HG03521 (cell line): ENCODE measurements around the gene ACVR2A.
A peak's percentile ranks its signal among the peaks of the same experiment; 100 is the strongest.

Experiments used
- ATAC-seq: cut with Tn5 transposase; IDR thresholded peaks from one replicate; pipeline ENCODE4 v1.9.1; 2021; ENCODE audit warnings: mild to moderate bottlenecking, moderate library complexity; ENCODE audit not compliant: unreplicated experiment

The ACVR2A gene

DNA sequence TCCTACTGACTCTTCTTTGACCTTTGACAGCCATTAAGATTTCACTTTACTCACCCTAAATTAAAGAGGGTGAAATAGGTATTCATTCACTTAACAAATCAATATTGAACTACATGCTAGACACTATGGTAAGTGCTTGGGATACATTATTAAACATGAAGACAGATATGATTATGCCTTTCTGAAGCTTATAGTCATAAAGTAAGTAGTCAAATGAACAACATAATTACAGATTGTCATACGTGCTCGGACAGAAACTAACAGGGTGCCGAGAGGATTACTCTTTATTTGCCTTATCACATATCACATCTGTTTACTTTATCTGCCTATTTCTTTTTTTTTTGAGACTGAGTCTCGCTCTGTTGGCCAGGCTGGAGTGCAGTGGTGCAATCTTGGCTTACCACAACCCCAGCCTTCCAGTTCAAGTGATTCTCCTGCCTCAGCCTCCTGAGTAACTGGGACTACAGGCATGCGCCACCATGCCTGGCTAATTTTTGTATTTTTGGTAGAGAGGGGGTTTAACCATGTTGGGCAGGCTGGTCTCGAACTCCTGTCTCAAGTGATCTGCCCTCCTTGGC, 9.8 kb downstream of the ACVR2A start:
- no peak for ATAC-seq

DNA sequence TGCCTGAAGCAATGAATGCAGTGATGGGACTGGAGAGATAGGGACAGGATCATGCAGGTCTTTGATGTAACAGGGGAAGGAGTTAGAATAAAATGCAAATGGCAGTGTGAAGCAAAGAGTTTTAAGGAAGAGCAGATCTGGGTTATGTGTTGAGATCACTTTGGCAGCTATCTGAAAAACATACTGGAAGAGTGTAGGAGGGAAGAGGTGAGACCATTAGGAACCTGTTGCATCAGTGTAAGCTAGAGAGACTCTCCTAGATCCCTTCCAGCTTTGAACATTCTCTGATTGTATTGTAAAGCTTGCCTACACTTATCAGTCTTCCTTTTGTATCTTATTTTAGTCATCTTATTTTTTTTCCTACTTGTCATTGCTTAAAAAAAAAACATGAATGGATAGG, 10.5 kb downstream of the ACVR2A start:
- ATAC-seq, result no peak

DNA sequence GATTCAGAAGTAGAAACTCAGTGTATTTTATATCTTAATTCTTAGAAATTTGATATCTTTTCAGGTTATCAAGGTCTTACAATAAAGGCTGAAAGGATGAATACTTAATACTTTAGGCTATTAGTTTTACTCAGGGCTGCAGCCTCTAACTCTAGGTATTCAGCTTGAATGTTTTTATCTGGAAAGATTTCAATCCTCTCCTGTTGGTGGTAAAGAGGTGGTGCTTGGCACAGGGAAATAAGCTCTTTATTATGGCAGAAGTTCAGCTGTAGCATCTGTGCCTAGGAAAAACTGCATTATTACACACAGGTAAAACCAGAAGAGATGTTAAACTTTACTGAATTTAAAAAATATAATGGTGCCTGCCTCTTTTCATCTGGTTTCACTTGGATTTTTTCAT, 11.1 kb downstream of the ACVR2A start:
- no peak for ATAC-seq

DNA sequence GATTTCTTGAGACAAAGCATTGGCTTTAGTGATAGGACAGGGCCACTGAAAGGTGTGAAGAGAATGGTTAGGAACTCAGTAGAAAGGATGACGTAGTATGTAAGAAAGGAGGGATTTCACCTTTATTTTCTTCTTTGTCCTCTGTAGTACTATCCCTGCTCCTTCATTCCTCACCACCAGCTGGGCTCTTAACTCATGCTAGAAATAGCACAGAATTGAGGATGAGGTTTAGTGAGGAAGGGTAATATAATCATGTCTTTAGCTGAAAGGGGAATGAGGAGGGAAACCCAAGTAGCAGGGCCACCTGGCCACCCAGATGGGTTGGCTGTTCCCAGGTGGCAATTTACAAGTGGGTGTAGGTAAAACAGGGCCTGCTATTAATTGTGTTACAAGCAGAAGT, 15.2 kb downstream of the ACVR2A start:
- no peak for ATAC-seq

DNA sequence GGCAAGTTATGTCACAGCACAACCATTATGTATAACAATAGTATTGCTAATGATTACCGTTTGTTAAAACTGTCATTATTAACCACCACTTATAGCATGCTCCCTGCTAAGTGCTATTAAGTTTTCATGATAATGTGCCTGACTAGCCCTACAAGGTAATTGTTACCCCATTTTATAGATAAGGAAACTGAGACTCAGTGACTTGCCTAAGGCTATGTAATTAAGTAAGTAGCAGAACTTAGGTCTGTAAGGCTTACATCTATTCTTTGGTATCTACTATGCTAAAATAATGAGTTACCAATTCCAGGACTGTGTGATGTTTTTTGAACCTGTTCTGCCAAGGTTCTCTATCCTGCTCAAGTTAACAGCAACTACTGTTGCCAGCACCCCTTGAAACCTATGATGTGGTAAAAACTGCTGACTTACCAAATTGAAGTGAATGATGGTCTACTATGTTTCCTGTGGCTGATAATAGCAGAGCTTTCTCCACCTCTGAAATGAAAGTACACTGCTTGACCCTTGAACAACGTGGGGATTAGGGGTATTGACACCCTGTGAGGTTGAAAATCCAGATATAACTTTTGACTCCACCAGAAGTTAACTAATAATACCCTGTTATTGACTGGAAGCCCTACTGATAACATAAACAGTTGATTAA, 18.2 kb downstream of the ACVR2A start:
- ATAC-seq, result no peak

DNA sequence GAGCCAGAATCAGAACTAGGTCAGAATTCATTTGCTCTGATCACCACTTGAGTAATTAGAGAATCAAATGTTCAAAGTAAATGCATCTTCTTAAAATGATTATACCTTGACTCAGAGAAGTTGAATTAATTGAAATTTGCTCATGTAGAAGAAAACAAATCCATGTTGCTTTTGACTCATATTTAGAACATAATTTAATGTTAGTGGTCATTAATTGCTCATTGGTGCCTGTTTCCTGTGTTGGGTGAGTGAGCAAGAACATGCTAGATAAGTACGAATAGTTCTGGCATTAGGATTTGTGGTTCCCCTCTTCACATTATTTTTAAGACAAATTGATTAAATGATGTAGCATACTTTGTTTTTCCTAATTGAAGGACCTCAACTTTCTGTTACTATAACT, 19.0 kb downstream of the ACVR2A start:
- ATAC-seq, result no peak

DNA sequence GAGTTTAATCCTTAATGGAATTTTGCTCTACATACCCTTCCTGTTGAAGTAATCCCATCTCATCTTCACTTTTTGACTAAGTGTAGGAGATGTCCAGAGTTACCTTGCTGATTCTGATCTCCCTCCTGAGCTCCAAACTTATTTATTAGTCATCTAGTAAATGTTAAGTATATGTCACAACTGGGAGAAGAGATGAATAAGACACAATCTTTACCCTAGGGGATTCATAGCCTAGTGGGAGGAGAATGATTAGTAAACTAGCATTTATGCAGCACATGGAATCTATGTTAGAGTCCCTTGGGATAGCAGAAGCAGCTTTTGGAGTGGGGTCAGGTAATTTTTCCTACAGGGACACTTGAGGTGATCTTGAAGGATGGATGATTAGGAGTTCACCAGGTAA, 20.7 kb downstream of the ACVR2A start:
- ATAC-seq, result no peak

DNA sequence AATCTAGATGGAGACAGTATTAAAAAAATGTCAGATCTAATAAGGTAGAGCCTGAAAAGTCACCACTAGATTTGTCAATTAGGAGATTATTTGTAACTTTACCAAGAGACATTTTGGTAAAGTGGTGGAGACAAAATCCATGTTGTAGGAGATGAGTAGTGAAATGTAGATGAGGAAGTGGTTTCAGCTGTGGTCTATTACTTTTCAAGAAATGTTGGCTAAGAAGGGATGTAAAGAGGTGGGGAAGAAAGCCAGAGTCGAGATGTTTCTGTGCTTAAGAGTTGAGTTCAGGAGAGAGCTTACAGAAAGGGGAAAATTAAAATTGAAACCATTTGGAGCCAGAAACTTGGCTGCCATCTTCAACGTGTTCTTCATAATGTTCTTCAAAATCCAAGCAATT, 22.2 kb downstream of the ACVR2A start:
- ATAC-seq, result no peak

DNA sequence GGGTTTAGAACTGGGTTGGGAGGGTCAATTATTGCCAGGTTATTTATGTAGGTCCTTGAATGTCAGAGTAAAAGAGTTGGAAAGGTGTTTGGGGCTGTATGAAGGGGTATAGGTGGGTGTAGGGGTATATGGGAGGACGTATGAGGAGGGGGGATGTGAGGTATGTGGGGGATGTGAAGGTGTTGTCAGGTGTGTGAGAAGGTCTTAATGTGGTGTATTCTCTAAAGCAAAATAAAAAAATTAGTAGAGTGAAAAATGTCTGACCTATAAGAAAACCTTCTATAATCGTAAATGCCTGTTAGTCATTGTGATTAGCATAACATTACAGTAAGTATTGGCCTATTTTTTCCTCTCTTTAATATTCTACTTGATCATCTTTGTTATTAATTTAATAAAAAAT, 25.1 kb downstream of the ACVR2A start:
- no peak for ATAC-seq

DNA sequence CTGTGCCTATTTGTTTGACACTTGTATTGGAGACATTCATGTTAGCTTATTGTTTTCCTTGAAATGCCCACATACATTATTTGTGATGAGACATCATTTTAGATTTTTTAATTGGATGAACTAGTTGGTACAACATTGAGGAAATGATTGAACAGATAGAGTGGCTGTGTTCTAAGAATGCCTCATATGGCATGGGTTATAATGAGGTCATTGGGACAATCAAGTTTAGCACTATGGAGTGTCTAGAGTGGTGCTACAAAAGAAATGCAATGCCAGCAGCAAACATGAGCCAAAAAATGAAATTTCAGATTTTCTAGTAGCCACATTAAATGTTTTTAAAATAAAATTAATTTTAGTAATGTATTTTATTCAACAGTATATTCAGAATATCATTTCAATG, 28.1 kb downstream of the ACVR2A start:
- no peak for ATAC-seq

DNA sequence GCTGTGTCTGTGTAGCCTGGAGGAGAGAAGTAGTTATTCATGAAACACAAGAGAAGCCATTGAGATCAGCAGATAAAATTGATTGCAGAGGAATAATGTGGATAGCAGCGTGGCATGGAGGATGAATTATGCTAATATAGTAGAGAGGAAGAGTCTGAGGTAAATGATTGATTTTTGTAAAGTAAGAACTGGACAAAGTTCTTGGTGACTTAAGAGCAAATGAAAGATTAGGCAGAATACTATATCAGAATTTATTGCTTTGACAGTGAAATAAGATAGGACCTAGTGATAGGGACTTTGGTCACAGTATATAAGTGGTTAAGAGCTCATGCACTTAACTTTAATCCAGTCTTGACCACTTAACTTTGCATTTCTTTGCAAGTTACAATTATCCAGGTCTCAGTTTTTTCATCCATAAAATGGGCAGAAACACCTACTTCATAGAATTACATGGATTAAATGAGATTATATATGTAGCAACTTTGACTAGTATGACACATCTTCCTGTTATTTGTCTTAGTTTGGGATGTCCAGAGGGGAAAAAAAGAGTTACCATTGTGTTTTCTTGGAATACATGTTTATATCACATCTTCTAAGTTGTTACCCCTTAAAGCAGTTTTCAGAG, 29.1 kb downstream of the ACVR2A start:
- ATAC-seq, result no peak

DNA sequence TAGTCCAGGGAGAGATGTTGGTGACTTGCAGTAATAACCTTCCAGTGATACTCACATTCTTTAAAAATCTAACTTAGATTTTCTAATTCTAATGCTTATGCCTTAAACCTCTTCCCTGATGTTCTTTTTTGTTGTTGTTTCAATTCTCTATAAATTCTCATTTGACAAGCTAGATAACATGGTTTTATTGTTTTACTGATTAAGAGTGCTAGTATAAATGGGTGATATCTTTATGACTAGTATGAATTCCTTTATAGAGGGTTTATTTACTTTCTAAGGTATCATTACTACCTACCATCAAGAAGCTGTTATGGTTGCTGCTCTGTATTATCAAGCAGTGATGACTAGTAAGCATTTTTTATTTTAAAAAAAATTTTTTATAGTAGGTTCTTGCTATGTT, 35.0 kb downstream of the ACVR2A start:
- no peak for ATAC-seq

DNA sequence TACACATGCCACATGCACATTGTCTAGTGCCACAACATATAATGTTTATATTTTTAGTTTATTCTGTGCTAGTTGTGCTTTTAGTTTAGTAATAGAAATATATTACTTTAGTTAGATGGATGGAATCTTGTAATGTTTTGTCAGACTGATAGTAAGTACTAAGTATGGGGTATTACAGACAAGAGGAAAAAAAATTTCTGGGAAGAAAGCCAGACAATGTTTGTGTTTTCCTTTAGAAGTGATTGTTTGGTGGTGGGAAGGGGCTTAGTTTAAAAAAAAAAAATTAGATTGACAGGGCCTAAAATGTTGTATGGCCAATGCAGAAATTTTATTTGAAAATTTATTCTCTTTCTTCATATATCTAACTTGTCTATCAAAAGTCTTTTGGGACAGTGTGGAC, 37.8 kb downstream of the ACVR2A start:
- no peak for ATAC-seq

DNA sequence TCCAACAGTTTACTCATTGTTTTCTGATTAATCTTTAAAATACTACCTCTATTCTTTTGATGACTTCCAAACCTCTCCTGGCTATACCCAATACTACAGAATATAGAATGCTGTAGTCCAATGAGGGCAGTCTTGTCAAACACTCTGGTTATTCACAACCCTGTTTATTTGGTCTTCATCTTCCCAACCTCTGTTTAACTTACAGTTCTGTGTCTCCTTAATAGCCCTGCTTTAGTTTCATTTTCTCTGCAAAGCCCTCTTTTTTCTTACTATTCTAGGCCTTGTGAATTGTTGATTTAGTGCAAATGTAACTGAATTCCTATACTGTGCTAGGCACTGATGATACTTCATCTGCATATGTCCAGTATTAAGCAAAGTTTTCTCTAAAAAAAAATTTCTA, 40.0 kb downstream of the ACVR2A start:
- ATAC-seq, result no peak

DNA sequence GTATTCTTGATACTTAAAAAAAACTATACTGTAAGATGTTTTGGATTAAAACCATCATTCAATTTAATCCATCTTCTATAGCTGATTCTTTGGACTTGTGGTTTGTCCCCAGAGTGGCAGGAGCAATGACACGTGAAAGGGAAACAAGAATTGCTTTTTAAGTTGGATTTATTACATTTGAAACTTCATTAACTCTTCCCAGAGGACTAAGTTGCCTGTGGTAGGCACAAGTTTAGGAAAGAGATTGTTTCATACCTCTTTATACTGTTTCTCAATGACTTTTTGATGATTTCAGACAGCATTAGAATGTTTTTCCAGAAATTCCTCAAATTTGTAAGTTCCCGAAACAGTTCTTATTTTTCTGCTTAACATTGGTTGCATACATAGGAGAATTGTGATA, 41.3 kb downstream of the ACVR2A start:
- no peak for ATAC-seq

DNA sequence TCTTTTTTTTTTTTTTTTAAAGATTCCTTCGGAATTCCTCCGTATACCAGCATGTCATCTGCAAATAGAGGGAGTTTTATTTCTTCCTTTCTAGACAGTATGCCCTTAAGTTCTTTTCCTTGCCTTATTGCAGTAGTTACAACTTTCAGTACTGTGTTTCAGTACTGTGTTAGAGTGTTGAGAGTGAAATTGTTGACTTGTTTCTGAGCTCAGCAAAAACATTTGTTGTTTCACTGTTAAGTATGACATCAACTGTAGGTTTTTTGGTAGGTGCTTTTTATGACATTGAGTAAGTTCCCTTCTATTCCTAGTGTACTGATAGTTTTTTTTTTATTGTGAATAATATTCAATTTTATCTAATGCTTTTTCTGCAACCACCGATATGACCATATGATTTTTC, 43.9 kb downstream of the ACVR2A start:
- peak; percentile 70 for ATAC-seq

DNA sequence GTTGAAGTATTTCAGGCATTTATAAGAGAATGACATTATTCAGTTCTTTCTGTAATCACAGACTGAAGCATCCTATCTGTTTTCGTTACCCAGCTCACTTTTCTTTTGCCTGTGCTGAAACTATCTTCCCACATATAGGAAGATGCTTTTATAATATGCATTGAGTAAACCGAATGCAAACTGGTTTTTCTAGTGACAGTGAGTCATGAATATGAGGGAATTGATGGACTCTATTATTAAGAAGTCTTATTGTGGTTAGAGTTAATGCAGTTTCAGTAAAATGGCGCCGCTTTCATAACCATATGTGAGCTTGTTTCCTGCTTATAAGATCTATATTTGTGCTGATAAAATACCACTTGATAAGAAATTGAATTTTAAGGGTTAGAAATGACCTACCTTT, 59.2 kb downstream of the ACVR2A start:
- ATAC-seq, result no peak

DNA sequence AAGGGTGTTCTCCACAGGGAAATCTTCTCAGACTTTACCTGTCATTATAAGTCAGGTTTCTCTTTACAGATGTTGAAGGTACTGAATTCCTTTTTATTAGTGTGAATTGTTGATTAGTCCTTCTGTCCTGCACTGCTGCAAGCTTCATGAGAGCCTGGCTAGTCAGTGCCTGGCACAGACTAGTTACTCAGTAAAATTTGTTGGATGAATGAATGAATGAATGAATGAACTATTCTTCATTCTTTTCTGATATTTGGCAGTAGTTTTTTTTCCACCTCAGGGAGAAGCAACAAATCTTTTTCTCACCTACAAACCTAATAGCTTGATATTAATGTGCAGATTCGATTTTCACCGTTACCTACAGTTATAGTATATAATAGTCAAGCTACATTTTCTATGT, 64.3 kb downstream of the ACVR2A start:
- ATAC-seq, result no peak

DNA sequence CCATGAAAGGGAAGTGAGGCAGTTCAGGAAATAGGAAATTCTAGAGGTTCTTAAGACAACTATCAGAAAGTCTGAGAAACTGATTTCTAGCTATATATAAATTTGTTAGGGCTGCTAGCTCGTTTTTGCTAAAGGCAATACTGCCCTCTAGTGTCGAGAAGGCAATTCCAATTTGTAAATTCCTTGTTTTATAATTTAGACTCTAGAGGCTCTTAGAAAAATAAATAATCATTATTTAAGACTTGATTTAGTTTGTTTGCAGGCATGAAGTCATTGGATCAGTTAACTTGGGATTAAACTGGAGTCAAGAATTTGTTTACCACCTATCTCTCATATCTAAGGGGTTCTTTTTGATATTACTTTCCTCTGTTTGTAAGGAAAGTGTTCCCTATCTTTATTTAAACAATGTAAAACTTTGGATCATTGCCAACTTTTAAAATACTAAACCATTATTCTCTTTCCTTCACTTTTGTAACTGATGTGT, 66.2 kb downstream of the ACVR2A start:
- ATAC-seq, result no peak

DNA sequence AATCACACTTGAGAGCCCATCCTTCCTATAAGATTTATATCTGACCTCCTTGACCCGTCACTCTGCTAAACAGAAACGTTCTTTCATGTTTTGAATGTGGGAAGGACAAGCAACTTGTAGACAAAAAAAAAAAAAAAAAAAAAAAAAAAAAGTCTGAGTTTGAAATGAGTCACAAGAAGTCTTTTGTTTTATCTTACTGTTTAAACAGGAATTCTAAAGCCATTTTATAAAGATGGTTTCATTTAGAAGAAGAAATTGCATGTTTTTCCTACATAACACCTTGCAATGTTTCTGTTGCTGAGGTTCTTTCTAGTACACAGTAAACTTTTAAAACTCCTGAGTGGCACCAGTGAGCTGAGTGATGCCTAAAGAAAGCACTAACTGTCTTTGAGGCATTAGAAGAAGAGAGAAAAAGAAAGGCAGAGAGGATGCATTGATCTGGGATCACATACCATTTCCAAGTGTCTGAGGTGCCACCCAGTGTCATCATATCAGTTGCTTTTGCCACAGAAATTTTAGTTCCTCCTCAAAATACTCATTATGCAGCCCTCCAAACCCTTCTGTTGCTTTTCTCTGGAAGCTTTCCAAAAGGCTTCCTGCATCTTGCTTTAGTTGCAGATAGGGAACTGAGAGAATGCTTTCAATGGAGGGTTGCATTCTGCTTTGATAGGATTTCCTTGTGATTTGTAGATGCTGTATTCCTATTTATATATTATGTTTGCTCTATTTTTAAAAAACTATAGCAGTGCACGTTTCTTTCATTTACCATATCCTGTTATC, 69.1 kb downstream of the ACVR2A start:
- ATAC-seq, result no peak

DNA sequence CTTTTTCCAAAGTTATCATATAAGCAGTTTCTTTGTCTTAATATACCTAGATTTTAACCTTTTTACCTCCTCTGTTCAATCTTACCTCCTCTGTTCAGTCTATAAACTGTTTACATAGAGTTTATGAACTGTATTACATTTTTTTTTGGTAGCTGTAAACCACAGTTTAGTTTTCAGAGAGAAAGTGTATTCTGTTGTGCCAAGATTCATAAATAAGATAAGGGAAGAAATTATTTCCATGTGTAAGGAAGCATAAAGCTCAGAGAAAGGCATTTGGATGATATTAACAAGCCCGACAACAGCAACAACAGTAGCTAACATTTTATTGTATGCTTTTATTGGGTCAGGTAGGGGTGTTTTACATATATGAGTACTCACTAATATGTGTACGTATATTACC, 71.2 kb downstream of the ACVR2A start:
- ATAC-seq, result no peak

DNA sequence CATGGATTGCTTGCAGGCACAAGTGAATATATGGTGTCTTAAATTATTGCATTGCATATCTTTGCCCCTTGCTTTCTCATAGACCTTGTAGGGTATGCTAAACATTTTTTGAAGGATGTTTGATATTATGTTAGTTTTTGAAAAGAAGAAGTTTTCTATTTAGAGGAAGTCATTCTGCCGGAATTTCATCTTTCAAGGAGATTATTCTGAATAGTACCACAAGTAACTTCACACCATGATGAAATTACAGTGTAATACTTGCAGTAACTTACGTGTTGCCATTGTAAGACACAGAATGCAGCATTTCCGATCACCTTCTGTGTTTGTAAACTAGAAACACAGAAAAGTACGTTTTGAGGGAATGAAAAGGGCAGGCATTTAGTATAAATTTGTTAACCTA, 71.9 kb downstream of the ACVR2A start:
- ATAC-seq, result no peak
